Measurements from ENCODE around the gene PPP1R15B.
A peak's percentile ranks its signal among the peaks of the same experiment; 100 is the strongest.

The PPP1R15B gene

DNA sequence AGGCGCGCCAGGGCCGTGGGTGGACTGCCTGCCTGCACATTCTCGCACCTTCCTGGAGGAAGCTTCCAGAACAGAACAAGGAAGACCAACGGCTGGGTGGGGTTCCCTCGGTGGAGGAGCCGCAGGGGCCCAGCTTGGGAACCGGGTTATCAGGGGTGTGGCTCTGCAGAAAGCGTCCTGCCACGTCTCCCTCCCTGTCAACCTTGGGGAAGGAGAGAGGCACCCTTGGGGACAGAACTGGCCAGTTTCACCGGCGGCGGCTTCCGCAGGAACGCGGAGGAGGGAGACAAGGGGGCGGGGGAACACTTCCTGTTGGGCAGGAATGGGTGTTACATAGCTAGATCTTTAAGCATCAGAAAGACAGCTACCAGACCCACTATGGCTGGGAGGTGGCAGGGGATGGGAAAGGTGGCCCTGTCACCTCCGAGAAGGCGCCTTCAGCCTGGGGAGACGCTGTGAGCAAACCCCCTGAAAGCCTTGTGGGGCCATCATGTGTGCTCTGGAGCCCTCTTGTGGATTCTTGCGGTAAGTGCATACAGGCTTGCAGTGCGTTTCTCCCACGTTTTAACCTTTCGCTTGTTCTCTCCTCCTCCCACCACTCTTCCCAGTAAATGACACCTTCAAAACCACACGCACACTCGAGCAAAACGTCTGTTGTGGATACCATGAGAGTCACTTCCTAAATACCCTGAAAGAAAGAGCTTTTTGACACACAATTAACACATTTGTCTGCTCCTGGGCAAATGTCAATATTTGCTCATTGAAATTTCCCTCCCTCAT lies 48.1 kb downstream of the PPP1R15B start:
- DNase-seq, result peak; percentile 45

DNA sequence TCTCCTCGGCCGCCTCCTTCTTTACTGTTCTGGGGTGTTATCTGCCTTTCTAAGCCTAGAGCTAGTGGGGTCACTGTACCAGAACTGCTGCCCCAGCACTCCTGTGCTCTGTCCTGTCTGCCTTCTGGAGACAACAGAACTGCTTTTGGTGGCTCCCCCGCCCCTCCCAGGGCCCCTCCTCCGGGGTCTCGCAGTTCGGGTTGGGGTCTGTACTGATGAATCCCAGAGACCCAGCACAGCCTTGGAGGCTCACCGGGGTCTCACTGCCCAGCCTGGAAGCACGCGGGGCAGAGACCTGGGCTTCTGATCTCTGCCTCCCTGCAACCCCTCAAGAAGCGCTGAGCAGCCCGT lies 48.7 kb downstream of the PPP1R15B start:
- no peak for DNase-seq

DNA sequence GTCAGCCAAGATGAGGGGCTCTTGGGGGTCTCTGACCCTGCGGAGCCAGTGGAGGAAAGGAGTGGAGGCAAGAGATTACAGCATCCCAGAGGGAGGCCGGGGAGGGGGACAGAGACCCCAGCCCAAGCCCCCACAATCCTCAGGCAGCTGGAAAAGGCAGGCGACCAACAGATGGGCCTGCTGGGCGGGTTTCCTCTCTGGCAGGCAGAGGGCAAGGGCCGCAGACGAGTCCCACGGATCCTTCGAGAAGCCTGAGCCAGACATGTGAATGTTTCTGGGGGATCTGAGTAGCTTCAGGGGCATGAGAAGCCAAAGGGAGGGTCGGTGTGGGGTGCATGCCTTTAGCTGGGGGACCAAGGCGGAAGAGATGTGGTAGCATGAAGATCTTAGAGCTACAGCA lies 49.8 kb downstream of the PPP1R15B start:
- no peak for DNase-seq

DNA sequence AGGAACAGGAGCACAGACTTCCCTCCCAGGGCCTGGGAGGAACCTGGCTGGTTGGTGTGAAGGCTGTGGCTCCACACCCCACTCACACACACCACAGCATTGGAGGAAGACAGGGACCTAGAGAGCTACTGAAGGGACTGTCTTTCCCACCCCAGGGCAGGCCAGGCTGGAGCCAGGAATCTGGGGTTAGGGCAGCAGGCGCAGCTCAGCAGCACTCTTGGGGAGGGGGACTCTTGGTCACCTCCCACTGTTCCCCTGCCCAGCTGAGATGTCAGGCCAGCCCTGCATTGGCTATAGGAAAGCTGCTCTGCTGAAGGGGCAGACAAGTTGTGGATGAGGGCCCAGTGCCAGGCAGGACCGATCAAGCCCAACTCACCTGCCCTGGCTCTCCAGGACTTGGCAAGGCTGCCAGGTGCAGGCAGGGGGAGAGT lies 50.3 kb downstream of the PPP1R15B start:
- DNase-seq, result no peak

DNA sequence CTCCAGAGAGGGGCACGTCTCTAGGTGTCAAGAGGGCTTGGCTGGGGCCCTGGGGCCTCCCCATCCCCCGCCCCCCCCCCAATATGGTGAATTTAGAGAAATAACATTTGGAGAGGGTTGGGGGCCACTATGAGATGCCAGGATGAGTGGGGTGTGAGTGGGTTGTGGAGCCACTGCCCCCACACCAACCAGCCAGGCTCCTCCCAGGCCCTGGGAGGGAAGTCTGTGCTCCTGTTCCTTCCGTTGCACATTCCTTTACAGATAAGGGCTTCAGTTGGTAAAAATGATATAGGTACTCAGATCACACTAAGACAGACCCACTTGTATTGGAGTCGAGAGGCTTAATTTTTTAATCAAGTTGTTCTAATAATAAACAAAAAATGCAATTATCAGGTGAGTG lies 51.3 kb downstream of the PPP1R15B start:
- no peak for DNase-seq

DNA sequence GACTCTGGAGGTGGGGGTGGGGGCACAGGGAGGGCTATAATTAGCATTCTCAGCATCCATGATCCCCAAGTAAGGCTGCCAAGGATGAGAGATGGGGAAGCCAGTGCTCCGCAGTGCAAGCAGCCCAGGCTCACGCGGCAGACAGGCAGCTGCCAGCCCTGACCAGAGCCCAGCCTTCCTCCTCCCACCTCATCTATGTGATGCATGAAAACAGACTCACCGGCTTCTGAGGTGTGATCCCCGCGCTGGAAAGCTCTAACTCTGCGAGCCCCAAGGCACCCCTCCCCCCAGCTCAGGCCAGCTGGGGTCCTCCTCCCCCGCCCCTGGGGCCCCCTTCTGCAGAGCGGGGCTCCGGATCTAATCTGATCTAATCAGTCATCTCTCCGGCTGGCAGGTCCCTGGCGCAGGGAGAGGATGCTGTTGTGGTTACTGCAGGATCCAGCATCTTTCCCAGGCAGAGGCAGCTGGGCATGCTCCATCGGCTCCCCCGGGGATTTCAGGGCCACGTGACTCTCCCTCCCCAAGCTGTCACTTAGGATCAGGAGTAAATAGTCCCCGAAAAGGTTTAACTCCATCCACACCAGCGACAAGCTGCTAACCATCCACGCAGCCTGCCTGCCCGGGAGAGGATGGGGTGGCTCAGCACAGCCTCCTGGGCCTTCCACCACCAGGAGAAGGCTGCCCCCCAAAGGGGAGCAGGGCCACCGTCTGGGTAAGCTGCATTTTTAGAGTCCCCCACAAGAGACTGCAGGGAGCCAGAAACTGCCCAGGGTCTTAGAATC lies 52.0 kb downstream of the PPP1R15B start, which contains the start of gene PLEKHA6:
TSS of gene PLEKHA6 (minus strand) at position 456 of the 782 bp plus-strand sequence. CDS start 86,202 bp downstream, outside the sequence.
- peak; percentile 95 for DNase-seq

DNA sequence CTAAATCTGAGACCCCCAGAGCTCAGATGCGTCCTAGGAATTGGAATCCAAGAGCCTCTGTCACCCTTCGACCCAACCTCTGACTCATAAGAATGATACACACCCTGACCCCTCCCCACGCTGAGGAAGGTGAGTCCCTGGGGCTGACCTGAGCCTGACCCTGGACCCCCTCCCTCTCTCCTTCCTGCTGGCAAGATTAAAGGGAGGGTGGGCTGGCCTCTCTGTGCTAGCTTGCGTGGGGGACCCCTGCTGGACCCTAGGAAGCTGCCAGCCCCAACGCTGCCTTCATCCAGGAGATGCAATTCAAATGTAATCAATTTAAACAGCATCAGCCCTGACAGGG lies 52.5 kb downstream of the PPP1R15B start:
- DNase-seq, result no peak

DNA sequence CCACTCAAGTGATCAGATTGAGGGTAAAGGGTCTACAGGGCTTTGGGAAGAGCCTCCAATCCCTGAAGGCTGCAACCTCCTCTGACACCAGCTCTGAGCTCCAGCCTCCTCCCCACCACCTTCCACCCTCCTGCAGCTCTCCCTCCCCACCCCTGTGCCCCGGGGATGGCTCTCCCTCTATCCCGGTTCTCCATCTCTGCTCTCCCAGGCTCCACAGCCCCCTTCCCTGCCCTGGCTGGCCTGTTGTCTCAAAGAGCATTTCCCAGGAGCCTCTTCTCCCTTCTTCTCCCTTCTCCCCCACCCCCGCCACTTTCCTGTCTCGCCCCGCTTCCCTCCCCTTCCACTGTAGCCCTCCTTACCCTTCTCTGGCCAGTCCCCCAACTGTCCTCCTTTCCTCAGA lies 53.0 kb downstream of the PPP1R15B start:
- DNase-seq, result peak; percentile 29

DNA sequence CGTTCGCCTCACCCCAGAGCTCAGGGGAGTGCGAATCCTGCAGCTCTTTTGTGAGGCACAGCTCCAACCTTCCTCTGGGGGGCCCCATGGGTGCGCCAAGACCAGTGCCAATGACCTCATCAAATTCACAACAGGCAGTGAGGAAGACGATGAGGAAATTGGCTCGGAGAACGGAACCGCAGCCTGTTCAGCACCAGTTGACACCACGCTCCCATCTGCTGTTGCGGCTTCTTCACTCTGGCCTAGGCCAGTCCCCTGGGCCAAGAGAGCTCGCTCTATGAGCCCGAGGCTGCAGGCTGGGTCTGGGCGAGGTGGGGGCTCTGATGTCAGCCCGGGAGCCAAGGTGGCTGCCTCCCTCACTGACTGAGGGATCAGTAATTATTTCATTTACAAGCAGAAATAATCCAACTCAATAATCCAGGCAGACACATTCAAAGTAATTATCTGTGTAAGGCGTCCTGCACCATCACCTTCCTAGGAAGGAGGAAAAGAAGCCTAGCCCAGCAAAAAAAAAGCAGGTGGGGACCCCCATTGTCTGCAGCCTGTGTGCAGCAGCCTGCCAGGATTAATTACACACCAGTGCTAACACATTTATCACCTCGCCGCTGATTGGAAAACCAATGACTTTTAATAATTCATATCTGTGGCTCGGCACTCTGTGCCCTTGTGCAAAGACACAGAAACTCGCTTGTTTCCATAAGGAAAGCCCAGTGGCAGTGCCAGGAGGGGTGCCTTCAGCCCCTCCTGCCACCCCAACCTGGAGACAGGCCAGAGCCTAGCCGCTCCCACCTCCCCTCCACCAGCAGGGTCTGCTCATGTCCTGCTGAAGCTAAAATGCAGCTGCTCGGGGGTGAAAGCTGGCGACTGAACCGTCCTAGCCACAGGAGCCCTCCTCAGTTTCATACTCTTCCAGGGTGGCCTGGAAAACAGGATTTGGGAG lies 53.8 kb downstream of the PPP1R15B start:
- DNase-seq, result peak; percentile 93

DNA sequence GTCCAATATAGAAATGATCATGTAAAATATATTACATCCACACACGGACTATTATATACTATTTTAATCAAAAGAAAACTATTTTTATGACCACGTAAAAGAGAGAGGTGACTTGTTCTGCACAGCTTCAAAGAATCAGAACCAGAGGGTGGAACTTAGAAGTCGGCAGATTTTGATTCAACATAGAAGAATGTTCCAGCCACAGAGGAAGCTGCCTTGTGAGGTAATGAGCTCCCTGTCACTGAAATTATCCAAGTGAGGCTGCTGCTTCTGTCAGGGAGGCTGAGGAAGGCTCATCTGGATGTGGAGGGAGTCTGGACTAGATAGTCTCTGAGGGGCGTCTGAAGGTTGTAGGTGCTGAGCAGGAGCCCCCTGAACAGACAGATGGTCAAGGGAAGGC lies 54.6 kb downstream of the PPP1R15B start:
- no peak for DNase-seq

DNA sequence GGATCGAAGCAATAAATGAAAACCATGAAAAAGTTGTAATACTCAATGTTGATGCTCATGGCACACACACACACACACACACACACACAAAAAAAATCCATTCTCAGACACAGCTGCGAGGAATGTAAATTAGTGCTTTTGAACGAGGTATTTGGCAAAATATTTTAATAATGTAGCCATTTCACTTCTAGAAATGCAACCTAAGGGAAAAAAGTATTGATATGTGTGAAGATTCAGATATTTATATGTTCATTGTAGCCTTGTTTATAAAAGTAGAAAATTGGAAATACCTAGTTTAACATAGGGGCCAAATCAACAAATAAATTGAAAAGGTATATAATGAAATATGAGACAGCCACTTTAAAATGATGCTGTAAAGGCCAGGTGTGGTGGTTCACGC lies 55.7 kb downstream of the PPP1R15B start:
- DNase-seq, result no peak

DNA sequence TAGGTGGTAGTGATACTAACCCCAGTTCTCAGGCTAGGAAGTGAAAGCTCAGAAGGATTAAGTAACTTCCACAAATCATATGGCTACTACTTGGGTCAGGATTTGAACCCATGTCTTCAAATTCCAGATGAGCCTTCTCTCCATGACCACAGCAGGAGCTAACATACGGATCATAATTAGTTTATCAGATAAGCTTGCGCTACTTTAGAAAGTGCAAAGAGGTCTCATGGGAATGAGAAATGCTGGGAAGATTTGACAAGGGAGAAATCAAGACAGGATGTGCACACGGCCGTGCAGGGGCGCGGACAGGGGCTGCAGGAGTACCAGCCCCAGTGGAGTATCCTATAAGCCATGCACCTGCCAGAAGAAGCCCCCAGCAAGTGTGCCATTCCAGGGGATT lies 57.0 kb downstream of the PPP1R15B start:
- no peak for DNase-seq

Data from NCI-H446 treated with DMSO at 0.1 percent for 48 hours (cell line).